ENCODE measurements around the gene KLHL26. TPM values are rescaled to one million over a fixed set of nuclear protein-coding genes. Genes with fewer than 3 reads are reported as not detected.

Gene KLHL26
- total and polyA plus RNA-seq, 9 of the 15 experiments (the other 6 are each of a cell fraction or from before 2014, with no cell fraction given) = 0.13 to 13.3 (median 1.4) TPM

DNA sequence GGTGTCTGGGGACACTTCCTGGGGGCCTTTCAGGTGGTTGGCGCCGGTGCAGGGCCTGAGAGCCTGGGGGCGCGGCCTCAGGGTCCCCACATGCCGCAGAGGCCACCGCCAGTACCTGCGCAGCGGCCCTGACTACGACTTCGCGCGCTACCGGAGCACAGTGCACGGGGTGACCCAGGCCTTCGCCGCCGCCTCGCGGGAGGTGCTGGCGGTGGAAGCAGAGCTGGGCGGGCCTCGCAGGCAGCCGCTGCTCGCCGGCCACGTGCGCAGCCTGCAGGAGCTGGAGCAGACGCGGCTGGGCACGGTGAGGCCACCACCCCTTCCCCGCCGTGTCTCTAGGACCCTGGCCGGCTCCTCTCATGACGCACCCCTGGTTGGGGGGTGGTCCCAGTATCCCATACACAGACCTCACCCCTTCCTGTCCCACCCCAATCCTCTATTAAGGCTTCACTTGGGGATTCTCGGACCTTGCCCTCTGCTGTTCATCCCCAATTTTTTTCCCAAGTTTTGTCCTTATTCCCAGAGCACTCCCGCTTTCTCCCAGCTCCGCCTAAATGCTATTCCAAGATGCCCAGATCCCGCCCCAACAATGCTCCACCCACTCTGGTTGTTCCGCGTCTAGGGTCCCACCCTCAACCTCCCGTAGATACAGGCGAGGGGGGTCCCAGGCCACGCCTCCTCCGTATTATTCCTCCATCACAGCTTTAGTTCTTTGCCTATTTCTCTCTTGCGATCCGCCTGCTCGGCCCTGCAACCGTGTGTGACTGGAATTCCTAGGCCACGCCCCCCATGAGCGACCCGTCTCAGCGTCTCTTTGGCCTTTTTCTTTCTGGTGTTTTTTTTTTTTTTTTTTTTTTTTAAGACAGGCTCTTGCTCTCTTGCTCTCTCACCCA lies 47.2 kb upstream of the KLHL26 start (continued):
- TF ChIP-seq, protein P1, sequence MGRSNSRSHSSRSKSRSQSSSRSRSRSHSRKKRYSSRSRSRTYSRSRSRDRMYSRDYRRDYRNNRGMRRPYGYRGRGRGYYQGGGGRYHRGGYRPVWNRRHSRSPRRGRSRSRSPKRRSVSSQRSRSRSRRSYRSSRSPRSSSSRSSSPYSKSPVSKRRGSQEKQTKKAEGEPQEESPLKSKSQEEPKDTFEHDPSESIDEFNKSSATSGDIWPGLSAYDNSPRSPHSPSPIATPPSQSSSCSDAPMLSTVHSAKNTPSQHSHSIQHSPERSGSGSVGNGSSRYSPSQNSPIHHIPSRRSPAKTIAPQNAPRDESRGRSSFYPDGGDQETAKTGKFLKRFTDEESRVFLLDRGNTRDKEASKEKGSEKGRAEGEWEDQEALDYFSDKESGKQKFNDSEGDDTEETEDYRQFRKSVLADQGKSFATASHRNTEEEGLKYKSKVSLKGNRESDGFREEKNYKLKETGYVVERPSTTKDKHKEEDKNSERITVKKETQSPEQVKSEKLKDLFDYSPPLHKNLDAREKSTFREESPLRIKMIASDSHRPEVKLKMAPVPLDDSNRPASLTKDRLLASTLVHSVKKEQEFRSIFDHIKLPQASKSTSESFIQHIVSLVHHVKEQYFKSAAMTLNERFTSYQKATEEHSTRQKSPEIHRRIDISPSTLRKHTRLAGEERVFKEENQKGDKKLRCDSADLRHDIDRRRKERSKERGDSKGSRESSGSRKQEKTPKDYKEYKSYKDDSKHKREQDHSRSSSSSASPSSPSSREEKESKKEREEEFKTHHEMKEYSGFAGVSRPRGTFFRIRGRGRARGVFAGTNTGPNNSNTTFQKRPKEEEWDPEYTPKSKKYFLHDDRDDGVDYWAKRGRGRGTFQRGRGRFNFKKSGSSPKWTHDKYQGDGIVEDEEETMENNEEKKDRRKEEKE (IDR thresholded peaks at IDR 0.05; ENCODE audit: borderline replicate concordance in 1 of 2, control insufficient read depth in 1 of 2, low read depth in 2 of 2, low read length in 1 of 2) = 0 out of 4 replicates have a peak, but pooled peaks of 1 of the 2 experiments have one; percentile 24
- peak; percentile 55 for TF ChIP-seq CHD2 (IDR thresholded peaks at IDR 0.05; ENCODE audit: low read depth, low read length)
- TF ChIP-seq, protein P2, sequence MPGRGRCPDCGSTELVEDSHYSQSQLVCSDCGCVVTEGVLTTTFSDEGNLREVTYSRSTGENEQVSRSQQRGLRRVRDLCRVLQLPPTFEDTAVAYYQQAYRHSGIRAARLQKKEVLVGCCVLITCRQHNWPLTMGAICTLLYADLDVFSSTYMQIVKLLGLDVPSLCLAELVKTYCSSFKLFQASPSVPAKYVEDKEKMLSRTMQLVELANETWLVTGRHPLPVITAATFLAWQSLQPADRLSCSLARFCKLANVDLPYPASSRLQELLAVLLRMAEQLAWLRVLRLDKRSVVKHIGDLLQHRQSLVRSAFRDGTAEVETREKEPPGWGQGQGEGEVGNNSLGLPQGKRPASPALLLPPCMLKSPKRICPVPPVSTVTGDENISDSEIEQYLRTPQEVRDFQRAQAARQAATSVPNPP (IDR thresholded peaks at IDR 0.05; ENCODE audit: borderline replicate concordance, insufficient read depth, insufficient read length) = no peak
- TF ChIP-seq, protein P3, sequence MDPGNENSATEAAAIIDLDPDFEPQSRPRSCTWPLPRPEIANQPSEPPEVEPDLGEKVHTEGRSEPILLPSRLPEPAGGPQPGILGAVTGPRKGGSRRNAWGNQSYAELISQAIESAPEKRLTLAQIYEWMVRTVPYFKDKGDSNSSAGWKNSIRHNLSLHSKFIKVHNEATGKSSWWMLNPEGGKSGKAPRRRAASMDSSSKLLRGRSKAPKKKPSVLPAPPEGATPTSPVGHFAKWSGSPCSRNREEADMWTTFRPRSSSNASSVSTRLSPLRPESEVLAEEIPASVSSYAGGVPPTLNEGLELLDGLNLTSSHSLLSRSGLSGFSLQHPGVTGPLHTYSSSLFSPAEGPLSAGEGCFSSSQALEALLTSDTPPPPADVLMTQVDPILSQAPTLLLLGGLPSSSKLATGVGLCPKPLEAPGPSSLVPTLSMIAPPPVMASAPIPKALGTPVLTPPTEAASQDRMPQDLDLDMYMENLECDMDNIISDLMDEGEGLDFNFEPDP (CRISPR knock-in tag; IDR thresholded peaks at IDR 0.05) = no peak
- peak; percentile 18 for TF ChIP-seq ZFP36 (IDR thresholded peaks at IDR 0.05; ENCODE audit: low read depth, low read length, partially characterized antibody)
- TF ChIP-seq, protein P4, sequence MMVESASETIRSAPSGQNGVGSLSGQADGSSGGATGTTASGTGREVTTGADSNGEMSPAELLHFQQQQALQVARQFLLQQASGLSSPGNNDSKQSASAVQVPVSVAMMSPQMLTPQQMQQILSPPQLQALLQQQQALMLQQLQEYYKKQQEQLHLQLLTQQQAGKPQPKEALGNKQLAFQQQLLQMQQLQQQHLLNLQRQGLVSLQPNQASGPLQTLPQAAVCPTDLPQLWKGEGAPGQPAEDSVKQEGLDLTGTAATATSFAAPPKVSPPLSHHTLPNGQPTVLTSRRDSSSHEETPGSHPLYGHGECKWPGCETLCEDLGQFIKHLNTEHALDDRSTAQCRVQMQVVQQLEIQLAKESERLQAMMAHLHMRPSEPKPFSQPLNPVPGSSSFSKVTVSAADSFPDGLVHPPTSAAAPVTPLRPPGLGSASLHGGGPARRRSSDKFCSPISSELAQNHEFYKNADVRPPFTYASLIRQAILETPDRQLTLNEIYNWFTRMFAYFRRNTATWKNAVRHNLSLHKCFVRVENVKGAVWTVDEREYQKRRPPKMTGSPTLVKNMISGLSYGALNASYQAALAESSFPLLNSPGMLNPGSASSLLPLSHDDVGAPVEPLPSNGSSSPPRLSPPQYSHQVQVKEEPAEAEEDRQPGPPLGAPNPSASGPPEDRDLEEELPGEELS (CRISPR knock-in tag; IDR thresholded peaks at IDR 0.05; ENCODE audit: borderline replicate concordance) = peak; percentile 88; the same call in 1 of the 2 replicates
- TF ChIP-seq, protein P5, sequence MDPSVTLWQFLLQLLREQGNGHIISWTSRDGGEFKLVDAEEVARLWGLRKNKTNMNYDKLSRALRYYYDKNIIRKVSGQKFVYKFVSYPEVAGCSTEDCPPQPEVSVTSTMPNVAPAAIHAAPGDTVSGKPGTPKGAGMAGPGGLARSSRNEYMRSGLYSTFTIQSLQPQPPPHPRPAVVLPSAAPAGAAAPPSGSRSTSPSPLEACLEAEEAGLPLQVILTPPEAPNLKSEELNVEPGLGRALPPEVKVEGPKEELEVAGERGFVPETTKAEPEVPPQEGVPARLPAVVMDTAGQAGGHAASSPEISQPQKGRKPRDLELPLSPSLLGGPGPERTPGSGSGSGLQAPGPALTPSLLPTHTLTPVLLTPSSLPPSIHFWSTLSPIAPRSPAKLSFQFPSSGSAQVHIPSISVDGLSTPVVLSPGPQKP (CRISPR knock-in tag; IDR thresholded peaks at IDR 0.05) = no peak
- peak; percentile 57; the same call in 1 of the 2 replicates for TF ChIP-seq ZNF124 (CRISPR knock-in tag; IDR thresholded peaks at IDR 0.05)
- TF ChIP-seq NCOA4 (IDR thresholded peaks at IDR 0.05; ENCODE audit: partially characterized antibody) = no peak
- TF ChIP-seq FOXA1 (IDR thresholded peaks at IDR 0.05; ENCODE audit: borderline replicate concordance) = no peak
- TF ChIP-seq, protein P6, sequence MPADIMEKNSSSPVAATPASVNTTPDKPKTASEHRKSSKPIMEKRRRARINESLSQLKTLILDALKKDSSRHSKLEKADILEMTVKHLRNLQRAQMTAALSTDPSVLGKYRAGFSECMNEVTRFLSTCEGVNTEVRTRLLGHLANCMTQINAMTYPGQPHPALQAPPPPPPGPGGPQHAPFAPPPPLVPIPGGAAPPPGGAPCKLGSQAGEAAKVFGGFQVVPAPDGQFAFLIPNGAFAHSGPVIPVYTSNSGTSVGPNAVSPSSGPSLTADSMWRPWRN (IDR thresholded peaks at IDR 0.05; ENCODE audit: low read depth) = no peak
- TF ChIP-seq, protein P7, sequence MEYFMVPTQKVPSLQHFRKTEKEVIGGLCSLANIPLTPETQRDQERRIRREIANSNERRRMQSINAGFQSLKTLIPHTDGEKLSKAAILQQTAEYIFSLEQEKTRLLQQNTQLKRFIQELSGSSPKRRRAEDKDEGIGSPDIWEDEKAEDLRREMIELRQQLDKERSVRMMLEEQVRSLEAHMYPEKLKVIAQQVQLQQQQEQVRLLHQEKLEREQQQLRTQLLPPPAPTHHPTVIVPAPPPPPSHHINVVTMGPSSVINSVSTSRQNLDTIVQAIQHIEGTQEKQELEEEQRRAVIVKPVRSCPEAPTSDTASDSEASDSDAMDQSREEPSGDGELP (CRISPR knock-in tag; IDR thresholded peaks at IDR 0.05; ENCODE audit: borderline replicate concordance) = peak; percentile 79
- TF ChIP-seq TBL1XR1 (IDR thresholded peaks at IDR 0.05; ENCODE audit: low read length in 2 of 2) = no peak
- no peak for TF ChIP-seq MEF2D (tag; conservative IDR thresholded peaks at IDR 0.05; ENCODE audit: low read depth)
